Measurements from ENCODE around the gene DUSP7. TPM values are rescaled to one million over a fixed set of nuclear protein-coding genes. Genes with fewer than 3 reads are reported as not detected.

Gene DUSP7
- total RNA-seq, 1 experiment from 2014 or later, result 18.8 TPM

GRCh38 chr3:52001443-52001974 lies 54.9 kb downstream of the DUSP7 start (continued):
- TF ChIP-seq GABPB1 (CRISPR knock-in tag; IDR thresholded peaks at IDR 0.05) (no peak), TEAD1 (CRISPR knock-in tag; IDR thresholded peaks at IDR 0.05) (peak; percentile 44; the same call in 1 of the 2 replicates), E2F1 (CRISPR knock-in tag; IDR thresholded peaks at IDR 0.05) (no peak), USF2 (CRISPR knock-in tag; IDR thresholded peaks at IDR 0.05) (no peak), JAZF1 (CRISPR knock-in tag; IDR thresholded peaks at IDR 0.05) (no peak), USF1 (CRISPR knock-in tag; IDR thresholded peaks at IDR 0.05) (no peak), ELF4 (CRISPR knock-in tag; IDR thresholded peaks at IDR 0.05; ENCODE audit: low read depth) (no peak), ZBTB21 (CRISPR knock-in tag; IDR thresholded peaks at IDR 0.05; ENCODE audit: borderline replicate concordance) (no peak), NR3C1 (CRISPR knock-in tag; conservative IDR thresholded peaks at IDR 0.05; ENCODE audit: low read depth) (0 out of 2 replicates have a peak, but pooled peaks have one; percentile 43), ATF3 (CRISPR knock-in tag; conservative IDR thresholded peaks at IDR 0.05) (no peak), EMX1 (CRISPR knock-in tag; IDR thresholded peaks at IDR 0.05) (no peak), HMGXB4 (CRISPR knock-in tag; IDR thresholded peaks at IDR 0.05) (peak; percentile 93; the same call in 1 of the 2 replicates), MAX (CRISPR knock-in tag; IDR thresholded peaks at IDR 0.05) (peak; percentile 40; the same call in 1 of the 2 replicates), NFYB (CRISPR knock-in tag; conservative IDR thresholded peaks at IDR 0.05; ENCODE audit: low read depth) (no peak), FOXJ3 (CRISPR knock-in tag; IDR thresholded peaks at IDR 0.05; ENCODE audit: borderline replicate concordance) (no peak), HMGA2 (CRISPR knock-in tag; IDR thresholded peaks at IDR 0.05) (no peak), SOX15 (CRISPR knock-in tag; IDR thresholded peaks at IDR 0.05) (no peak), ZNF512 (CRISPR knock-in tag; IDR thresholded peaks at IDR 0.05; ENCODE audit: borderline replicate concordance) (no peak), NFATC4 (CRISPR knock-in tag; IDR thresholded peaks at IDR 0.05) (0 out of 2 replicates have a peak, but pooled peaks have one; percentile 32), ZNF416 (CRISPR knock-in tag; IDR thresholded peaks at IDR 0.05) (no peak), ZNF423 (CRISPR knock-in tag; IDR thresholded peaks at IDR 0.05) (0 out of 2 replicates have a peak, but pooled peaks have one; percentile 36), FOXP1 (CRISPR knock-in tag; IDR thresholded peaks at IDR 0.05; ENCODE audit: borderline replicate concordance) (peak; percentile 64; the same call in 1 of the 2 replicates), OVOL2 (CRISPR knock-in tag; IDR thresholded peaks at IDR 0.05; ENCODE audit: borderline replicate concordance) (no peak)

All from WTC11 (cell line).